HepG2 (cell line): Measurements from ENCODE around the gene PRXL2A. TPM values are rescaled to one million over a fixed set of nuclear protein-coding genes. Genes with fewer than 3 reads are reported as not detected.

ENCODE experiments used
- FOXK1 ChIP-seq: sonication (generic); formaldehyde crosslinking; IDR thresholded peaks from 2 replicates; pipeline ENCODE4 v1.4.0; 2020; ENCODE audit warnings: low read depth, missing genetic modification reagents, borderline replicate concordance
- HBP1 ChIP-seq: IDR thresholded peaks from 2 replicates; pipeline ENCODE4 v1.6.1; 2016; ENCODE audit warnings: low read depth, control low read depth
- KIAA2018 ChIP-seq: sonication (generic); formaldehyde crosslinking; IDR thresholded peaks from 2 replicates; pipeline ENCODE4 v1.5.0; 2020; ENCODE audit warnings: mild to moderate bottlenecking, missing genetic modification reagents, borderline replicate concordance
- NR2C2 ChIP-seq: sonication (generic); formaldehyde crosslinking; IDR thresholded peaks from 2 replicates; pipeline ENCODE4 v1.4.0; 2020; ENCODE audit warnings: missing genetic modification reagents, mild to moderate bottlenecking, moderate library complexity, borderline replicate concordance
- PAX8 ChIP-seq: sonication (generic); formaldehyde crosslinking; IDR thresholded peaks from 2 replicates; pipeline ENCODE4 v1.8.0; 2022; ENCODE audit warnings: mild to moderate bottlenecking, missing genetic modification reagents, borderline replicate concordance
- RAD21 ChIP-seq: fragments of 450-650 bp; formaldehyde crosslinking; IDR thresholded peaks from 2 replicates; pipeline ENCODE4 v1.5.0; 2020; ENCODE audit warnings: mild to moderate bottlenecking
- TRAFD1 ChIP-seq: sonication (generic); formaldehyde crosslinking; IDR thresholded peaks from 2 replicates; pipeline ENCODE4 v1.5.1; 2020; ENCODE audit warnings: missing genetic modification reagents, mild to moderate bottlenecking, borderline replicate concordance
- ZNF180 ChIP-seq: sonication (generic); formaldehyde crosslinking; IDR thresholded peaks from 2 replicates; pipeline ENCODE4 v1.4.0; 2020; ENCODE audit warnings: low read depth, missing genetic modification reagents, borderline replicate concordance
- polyA plus RNA-seq, 8 experiments: library from polyadenylated mRNA; depleted of rRNA in 3 of 8; stranded (reverse) in 7 of 8; unstranded in 1 of 8; fragments of >200 nt; fragmentation: Illumina TruSeq in 4 of 8; extraction: Trizol in 4 of 8; gene quantifications; 2 replicates each; pipeline versions ENCODE4 v1.2.1 to v1.2.3, GENCODE V29; 2011 to 2016; ENCODE audit warnings: low read depth in 4 of 8, missing spikeins in 1 of 8, mixed read lengths in 1 of 8; ENCODE audit not compliant: insufficient read depth in 1 of 8
- total RNA-seq, 5 experiments: library from RNA; depleted of rRNA; stranded (reverse); fragments of >200 nt; fragmentation: Illumina TruSeq; extraction: Trizol; gene quantifications; 2 replicates each; pipeline ENCODE4 v1.2.3, GENCODE V29; 2016; ENCODE audit warnings: low read depth in 1 of 5
- TF ChIP-seq, protein P1 (sequence below): sonication (generic); formaldehyde crosslinking; IDR thresholded peaks from 2 replicates; pipeline ENCODE4; 2020; ENCODE audit warnings: missing genetic modification reagents, mild to moderate bottlenecking, borderline replicate concordance
- TF ChIP-seq, protein P2 (sequence below): sonication (generic); formaldehyde crosslinking; IDR thresholded peaks from 2 replicates; pipeline ENCODE4 v1.4.0; 2020; ENCODE audit warnings: missing genetic modification reagents

PRXL2A gene
- total and polyA plus RNA-seq, 2 of the 13 experiments (the other 11 are each of a cell fraction or from before 2014, with no cell fraction given), result 43.9 to 79.9 TPM

GRCh38 chr10:80408242-80409101, at the start of gene PRXL2A (continued):
- no peak for TF ChIP-seq TRAFD1 (CRISPR knock-in tag)
- TF ChIP-seq ZNF180, result no peak
- TF ChIP-seq RAD21 (CRISPR knock-in tag), result peak; percentile 20
- TF ChIP-seq, protein P1, sequence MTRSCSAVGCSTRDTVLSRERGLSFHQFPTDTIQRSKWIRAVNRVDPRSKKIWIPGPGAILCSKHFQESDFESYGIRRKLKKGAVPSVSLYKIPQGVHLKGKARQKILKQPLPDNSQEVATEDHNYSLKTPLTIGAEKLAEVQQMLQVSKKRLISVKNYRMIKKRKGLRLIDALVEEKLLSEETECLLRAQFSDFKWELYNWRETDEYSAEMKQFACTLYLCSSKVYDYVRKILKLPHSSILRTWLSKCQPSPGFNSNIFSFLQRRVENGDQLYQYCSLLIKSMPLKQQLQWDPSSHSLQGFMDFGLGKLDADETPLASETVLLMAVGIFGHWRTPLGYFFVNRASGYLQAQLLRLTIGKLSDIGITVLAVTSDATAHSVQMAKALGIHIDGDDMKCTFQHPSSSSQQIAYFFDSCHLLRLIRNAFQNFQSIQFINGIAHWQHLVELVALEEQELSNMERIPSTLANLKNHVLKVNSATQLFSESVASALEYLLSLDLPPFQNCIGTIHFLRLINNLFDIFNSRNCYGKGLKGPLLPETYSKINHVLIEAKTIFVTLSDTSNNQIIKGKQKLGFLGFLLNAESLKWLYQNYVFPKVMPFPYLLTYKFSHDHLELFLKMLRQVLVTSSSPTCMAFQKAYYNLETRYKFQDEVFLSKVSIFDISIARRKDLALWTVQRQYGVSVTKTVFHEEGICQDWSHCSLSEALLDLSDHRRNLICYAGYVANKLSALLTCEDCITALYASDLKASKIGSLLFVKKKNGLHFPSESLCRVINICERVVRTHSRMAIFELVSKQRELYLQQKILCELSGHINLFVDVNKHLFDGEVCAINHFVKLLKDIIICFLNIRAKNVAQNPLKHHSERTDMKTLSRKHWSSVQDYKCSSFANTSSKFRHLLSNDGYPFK (CRISPR knock-in tag), result no peak
- TF ChIP-seq, protein P2, sequence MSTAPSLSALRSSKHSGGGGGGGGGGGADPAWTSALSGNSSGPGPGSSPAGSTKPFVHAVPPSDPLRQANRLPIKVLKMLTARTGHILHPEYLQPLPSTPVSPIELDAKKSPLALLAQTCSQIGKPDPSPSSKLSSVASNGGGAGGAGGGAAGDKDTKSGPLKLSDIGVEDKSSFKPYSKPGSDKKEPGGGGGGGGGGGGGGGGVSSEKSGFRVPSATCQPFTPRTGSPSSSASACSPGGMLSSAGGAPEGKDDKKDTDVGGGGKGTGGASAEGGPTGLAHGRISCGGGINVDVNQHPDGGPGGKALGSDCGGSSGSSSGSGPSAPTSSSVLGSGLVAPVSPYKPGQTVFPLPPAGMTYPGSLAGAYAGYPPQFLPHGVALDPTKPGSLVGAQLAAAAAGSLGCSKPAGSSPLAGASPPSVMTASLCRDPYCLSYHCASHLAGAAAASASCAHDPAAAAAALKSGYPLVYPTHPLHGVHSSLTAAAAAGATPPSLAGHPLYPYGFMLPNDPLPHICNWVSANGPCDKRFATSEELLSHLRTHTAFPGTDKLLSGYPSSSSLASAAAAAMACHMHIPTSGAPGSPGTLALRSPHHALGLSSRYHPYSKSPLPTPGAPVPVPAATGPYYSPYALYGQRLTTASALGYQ (CRISPR knock-in tag), result peak; percentile 62; the same call in 1 of the 2 replicates
- TF ChIP-seq HBP1 (CRISPR knock-in tag), result no peak
- TF ChIP-seq PAX8, result no peak
- no peak for TF ChIP-seq FOXK1 (CRISPR knock-in tag)
- TF ChIP-seq KIAA2018, result peak; percentile 58; the same call in 1 of the 2 replicates
- TF ChIP-seq NR2C2 (CRISPR knock-in tag), result 0 out of 2 replicates have a peak, but pooled peaks have one; percentile 50
